Peyer's patch (tissue), 4 donors: ENCODE data around the gene METTL1. TPM values are rescaled to one million over a fixed set of nuclear protein-coding genes. Genes with fewer than 3 reads are reported as not detected.

ENCODE experiments used
- DNase-seq, 3 donors: peaks; one replicate each; pipeline ENCODE4 v3.0.0-alpha.2; 2017 to 2019
- H3K27ac ChIP-seq, 4 donors: fragments of 200-600 bp; sonication (generic); one replicate each; pipeline ENCODE4 v1.5.1; 2016 to 2019
- H3K27me3 ChIP-seq, 2 donors: fragments of 200-600 bp; sonication (generic); one replicate each; pipeline ENCODE4 v1.5.1; 2019
- H3K36me3 ChIP-seq, 3 donors: fragments of 200-600 bp; sonication (generic); one replicate each; pipeline ENCODE4 v1.5.1; 2016 to 2019
- H3K4me1 ChIP-seq, 4 donors: fragments of 200-600 bp; sonication (generic); one replicate each; pipeline ENCODE4 v1.5.1; 2016 to 2019
- H3K4me3 ChIP-seq, 4 donors: fragments of 200-600 bp; sonication (generic); 1 replicate in 3 of 4; 2 replicates in 1 of 4; pipeline ENCODE4 v1.5.1; 2016 to 2019; ENCODE audit warnings: mild to moderate bottlenecking in 1 of 4
- H3K9me3 ChIP-seq, 4 donors: fragments of 200-600 bp; sonication (generic); one replicate each; pipeline ENCODE4 v1.5.1; 2016 to 2019; ENCODE audit warnings: mild to moderate bottlenecking in 1 of 4
- CTCF ChIP-seq, 6 experiments: fragments of 450-650 bp in 4 of 6; fragments of 200-600 bp in 2 of 6; sonication (generic) in 1 of 6; IDR thresholded peaks; one replicate each; pipeline ENCODE4 v1.5.1; 2017 to 2019; ENCODE audit warnings: antibody characterized with exemption in 6 of 6, mild to moderate bottlenecking in 3 of 6, moderate library complexity in 1 of 6
- POLR2A ChIP-seq, 2 donors: fragments of 450-650 bp; IDR thresholded peaks; one replicate each; pipeline ENCODE4 v1.5.1; 2017; ENCODE audit warnings: antibody characterized with exemption in 2 of 2, mild to moderate bottlenecking in 2 of 2, moderate library complexity in 2 of 2
- total RNA-seq, 4 donors: library from RNA; depleted of rRNA; stranded (reverse); fragments of >200 nt; gene quantifications; one replicate each; pipeline ENCODE4 v1.1.0, GENCODE V29; 2016

METTL1 gene
- total RNA-seq, 4 donors from 2014 or later: 1.2 to 26.4 (median 8.0) TPM

DNA sequence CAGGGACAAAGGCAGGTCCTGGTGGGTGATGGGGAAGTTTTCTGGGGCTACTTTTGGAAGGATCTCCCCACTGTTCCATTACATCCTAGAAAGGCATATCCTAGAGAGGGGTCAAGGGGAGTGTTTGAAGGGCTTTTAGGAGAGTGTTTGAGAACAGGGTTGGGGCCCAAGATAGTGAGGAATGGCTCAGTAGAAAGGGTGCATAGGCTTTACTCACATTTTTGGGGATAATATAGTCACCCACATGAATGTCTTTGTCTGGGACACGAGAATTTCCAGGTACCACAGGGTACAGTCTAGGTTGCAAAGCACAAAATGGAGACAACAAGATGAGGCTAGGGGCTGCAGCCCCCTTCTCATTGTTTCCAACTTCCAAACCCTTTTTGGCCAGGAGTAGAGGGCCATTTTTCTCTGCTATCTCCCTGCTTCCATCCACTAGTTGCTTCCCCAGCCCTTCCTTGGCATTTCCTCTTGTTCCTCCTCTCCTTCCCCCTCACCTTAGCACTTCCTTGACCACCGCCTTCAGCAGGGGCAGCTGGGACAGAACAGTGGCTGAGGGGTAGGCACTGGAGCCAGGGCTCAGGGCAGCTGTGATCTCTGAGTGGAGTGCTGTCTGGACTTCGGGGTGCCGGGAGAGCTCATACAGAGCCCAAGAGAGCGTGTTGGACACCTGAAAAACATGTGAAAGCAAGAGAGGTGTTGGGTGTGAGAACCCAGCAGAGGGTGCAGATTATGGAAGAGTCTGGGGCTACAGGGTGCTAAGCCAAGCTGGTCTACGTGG lies 7.8 kb downstream of the METTL1 start:
- peak overlapping the region in 2 of 4 donors; percentile 51 to 54 for H3K4me3 ChIP-seq

GRCh38 chr12:57762463-57762862 lies 9.4 kb downstream of the METTL1 start:
- no peak overlapping the region for H3K4me3 ChIP-seq
- H3K36me3 ChIP-seq: peaks cover 0 to 15% (median 0%) of the 10 kb centered on the region in 3 donors
- H3K9me3 ChIP-seq: no peaks in the 10 kb centered on the region
- peaks cover 0 to 28% (median 22%) of the 10 kb centered on the region in 4 donors for H3K4me1 ChIP-seq
- no peak overlapping the region for H3K27ac ChIP-seq
- H3K27me3 ChIP-seq: peaks cover 0 to 13% of the 10 kb centered on the region in 2 donors
- TF ChIP-seq POLR2A (IDR thresholded peaks at IDR 0.05) (no peak), CTCF (IDR thresholded peaks at IDR 0.05) (no peak)
- DNase-seq: no peak

More for the DNA sequence above, 7.8 kb downstream of the METTL1 start:
- H3K36me3 ChIP-seq: peaks cover 0 to under 1% (median 0%) of the 10 kb centered on the region in 3 donors
- DNase-seq: no peak
- no peak for TF ChIP-seq CTCF (IDR thresholded peaks at IDR 0.05)
- no peak for TF ChIP-seq POLR2A (IDR thresholded peaks at IDR 0.05)
- H3K27ac ChIP-seq: no peak overlapping the region
- peaks cover 0 to 13% of the 10 kb centered on the region in 2 donors for H3K27me3 ChIP-seq
- H3K4me1 ChIP-seq: peaks cover 0 to 28% (median 22%) of the 10 kb centered on the region in 4 donors
- no peaks in the 10 kb centered on the region for H3K9me3 ChIP-seq

DNA sequence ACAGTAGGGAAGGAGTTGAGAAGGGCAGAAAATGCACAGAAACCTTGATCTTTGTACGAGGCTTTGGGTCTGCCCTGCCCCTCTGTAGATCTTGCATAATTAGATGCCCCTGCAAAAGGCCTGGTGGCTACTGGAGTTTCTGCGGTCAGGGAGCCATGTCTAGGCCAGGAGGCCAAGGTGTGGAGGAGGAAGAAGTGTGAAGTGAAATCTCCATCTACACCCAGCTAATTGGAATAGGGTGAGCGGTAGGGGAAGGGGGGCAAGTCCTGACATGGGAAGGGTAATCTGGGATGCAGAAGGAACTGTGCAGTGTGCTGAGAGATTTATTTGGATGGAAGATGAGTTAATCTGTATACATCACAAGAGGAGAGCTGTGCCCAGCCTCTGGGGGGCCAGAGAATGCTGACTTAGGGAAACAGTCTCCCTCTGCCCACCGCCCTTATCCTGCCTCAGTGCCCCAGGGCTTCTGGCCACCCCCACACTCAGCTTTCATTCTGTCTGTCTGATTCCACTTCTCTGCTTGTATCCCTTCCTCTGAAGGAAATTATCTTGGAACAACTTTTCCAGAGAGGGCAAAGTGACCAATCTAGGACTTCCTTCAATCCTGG lies 10.4 kb downstream of the METTL1 start:
- H3K4me1 ChIP-seq: peaks cover 0 to 27% (median 21%) of the 10 kb centered on the region in 4 donors
- DNase-seq: no peak
- H3K27ac ChIP-seq: no peak overlapping the region
- peaks cover 0 to 15% (median 0%) of the 10 kb centered on the region in 3 donors for H3K36me3 ChIP-seq
- peaks cover 0 to 7% of the 10 kb centered on the region in 2 donors for H3K27me3 ChIP-seq
- H3K4me3 ChIP-seq: no peak overlapping the region
- TF ChIP-seq POLR2A (IDR thresholded peaks at IDR 0.05) (no peak), CTCF (IDR thresholded peaks at IDR 0.05) (no peak)
- no peaks in the 10 kb centered on the region for H3K9me3 ChIP-seq

- no peak overlapping the region for H3K27ac ChIP-seq
- no peaks in the 10 kb centered on the region for H3K9me3 ChIP-seq
- peaks cover 0 to 24% (median 12%) of the 10 kb centered on the region in 4 donors for H3K4me1 ChIP-seq
- no peak for TF ChIP-seq POLR2A (IDR thresholded peaks at IDR 0.05)
- no peak for TF ChIP-seq CTCF (IDR thresholded peaks at IDR 0.05)
- no peaks in the 10 kb centered on the region for H3K27me3 ChIP-seq
- no peak for DNase-seq
- H3K36me3 ChIP-seq: peaks cover 0 to 15% (median 0%) of the 10 kb centered on the region in 3 donors
- no peak overlapping the region for H3K4me3 ChIP-seq
Measured at GRCh38 chr12:57760347-57760982, 11.4 kb downstream of the METTL1 start.

GRCh38 chr12:57759360-57759980 lies 12.4 kb downstream of the METTL1 start:
- H3K27ac ChIP-seq: no peak overlapping the region
- TF ChIP-seq POLR2A (IDR thresholded peaks at IDR 0.05) (no peak), CTCF (IDR thresholded peaks at IDR 0.05) (peak in 4 of 6 experiments; percentile 50 to 61 (median 52))
- DNase-seq: no peak
- no peak overlapping the region for H3K4me3 ChIP-seq
- peaks cover 0 to 17% (median 4%) of the 10 kb centered on the region in 4 donors for H3K4me1 ChIP-seq
- peaks cover 0 to 15% (median 0%) of the 10 kb centered on the region in 3 donors for H3K36me3 ChIP-seq
- H3K27me3 ChIP-seq: no peaks in the 10 kb centered on the region
- H3K9me3 ChIP-seq: no peaks in the 10 kb centered on the region
